NOMO-1 (cell line): ENCODE measurements around the gene COL5A1.

ENCODE experiments used
- DNase-seq, 2 experiments: peaks; one replicate each; lab custom pipeline; 2025; ENCODE audit not compliant: unreplicated experiment in 2 of 2; lab: John Stamatoyannopoulos, UW

The COL5A1 gene

DNA sequence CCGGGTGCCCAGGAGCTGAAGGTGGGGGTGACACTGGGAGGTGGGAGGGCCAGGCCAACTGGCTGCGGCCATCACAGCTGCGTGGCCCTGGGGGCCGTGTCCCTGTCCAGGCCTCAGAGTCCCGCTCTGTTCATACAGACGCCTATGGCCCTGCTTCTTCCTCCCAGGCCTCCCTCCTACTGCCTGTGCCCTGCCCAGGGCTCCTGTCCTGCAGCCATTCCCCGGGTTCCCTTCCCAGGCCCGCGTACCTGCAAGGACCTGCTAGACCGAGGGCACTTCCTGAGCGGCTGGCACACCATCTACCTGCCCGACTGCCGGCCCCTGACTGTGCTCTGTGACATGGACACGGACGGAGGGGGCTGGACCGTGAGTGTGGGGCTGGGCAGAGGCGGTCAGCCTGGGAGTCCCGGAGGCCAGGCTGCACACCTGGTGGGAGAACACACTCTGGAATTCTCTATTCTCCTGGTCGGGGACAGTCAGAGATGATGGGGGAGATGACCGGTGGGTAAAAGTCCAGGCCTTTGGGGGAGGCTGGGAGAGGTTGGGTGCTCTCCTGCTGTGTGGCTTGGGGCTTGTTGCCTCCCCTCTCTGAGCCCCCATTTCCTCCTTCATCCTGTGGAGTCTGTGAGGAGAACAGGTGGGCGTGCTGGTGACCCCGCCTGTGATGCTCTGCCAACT lies 243.5 kb downstream of the COL5A1 start:
- DNase-seq, result no peak

- no peak for DNase-seq
These were observed 244.2 kb downstream of the COL5A1 start for GRCh38 chr9:134885679-134886412.

DNA sequence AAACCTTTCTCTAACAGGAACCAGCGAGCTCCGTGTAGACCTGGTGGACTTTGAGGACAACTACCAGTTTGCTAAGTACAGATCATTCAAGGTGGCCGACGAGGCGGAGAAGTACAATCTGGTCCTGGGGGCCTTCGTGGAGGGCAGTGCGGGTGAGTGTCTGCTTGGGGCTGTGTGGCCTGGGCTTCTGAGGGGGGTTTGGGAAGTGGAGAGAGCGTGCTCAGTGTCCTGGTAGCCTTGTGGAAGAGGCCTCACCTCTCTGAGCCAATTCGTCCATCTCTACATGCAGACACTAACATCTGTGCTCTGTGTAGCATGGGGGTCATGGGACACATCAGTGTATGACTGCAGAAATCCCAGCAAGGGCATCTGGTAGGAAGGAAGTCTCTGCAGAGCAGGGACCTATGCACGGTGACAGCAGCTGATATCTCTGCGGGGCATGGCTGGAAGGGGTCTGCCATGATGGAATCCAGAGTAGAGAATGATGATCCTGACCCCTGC lies 244.9 kb downstream of the COL5A1 start:
- no peak for DNase-seq

DNA sequence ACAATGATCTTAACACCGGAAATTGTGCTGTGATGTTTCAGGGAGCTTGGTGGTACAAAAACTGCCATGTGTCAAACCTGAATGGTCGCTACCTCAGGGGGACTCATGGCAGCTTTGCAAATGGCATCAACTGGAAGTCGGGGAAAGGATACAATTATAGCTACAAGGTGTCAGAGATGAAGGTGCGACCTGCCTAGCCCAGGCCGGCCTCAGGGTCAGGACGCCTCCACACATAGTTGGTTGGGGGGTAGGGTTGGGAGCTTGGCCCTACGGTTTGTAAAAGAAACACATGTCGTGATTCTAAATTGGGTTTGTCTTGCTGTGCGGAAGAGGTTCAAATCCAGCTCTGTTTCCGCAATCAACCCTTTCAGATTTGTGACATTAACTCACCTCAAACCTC lies 245.6 kb downstream of the COL5A1 start:
- DNase-seq, result no peak

DNA sequence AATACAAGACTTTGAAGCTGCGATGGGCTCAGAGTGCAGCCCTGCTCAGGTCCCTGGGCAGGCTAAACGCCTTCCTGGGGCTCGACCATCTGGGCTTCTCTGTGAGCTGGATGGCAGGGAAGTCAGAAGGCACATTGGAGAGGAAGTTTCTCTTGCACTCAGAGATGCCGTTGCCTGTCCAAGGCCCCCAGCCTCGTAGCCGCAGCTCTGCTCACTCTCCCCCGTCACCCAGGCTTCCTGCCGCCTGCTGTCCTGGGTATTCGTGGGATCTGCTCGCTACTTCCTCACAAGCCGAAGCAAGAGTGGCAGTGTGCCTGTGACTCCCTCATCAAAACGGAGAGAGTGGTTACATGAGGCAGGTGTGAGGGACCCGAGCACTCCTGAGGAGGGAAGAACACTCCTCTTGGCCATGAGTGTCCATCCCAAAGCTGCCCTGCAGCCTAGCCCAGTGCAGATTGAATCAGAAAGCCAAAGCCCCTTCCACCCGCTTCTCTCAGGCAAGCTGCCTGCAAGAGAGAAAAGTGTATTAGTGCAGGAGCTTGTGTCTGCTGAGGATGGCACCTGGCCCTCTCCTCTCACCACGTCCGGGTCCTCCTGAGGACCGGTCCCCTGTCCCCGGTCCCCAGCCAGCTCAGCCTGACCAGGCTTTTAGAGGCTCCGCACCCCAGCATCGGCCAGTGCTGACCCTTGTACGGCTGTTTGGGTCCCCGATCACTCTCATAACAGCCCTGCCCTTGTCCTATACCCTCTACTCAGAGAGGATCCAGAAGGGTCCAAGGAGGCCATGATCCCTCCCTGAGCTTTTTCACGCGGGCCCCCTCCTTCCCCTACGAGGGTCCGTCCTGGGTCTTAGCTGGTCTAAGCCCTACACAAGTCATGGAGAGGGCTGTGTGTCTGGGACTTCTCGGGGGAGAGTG lies 246.3 kb downstream of the COL5A1 start:
- DNase-seq, result peak in 1 of 2 experiments; percentile 28

DNA sequence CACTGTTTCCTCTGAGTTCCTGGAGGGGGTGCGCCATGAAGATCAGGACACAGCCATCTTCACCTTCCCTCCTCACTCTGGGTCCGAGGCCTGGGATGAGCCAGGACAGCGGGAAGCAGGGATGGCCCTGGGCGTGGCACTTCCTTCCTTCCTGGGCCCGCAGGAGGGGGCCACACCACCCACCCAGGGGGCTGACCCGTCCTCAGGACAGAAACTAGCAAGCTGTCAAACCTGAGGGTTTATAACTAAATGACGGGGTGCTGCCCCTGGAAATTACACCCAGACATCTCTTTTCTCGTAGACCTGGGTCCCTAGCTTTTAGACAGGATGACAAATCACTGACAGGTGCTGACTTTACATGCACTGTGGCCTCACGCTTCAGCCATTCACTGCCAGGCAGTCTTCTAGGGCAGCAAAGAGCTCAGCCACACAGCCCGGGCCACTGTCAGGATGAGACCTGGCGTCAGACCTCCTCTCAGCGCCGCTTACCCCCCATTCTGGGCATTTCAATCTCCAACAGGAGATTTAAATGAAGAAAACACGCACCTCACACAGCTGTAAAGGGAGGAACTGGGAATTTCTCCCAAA lies 247.1 kb downstream of the COL5A1 start:
- DNase-seq, result no peak

GRCh38 chr9:134889386-134890154 lies 248.0 kb downstream of the COL5A1 start:
- no peak for DNase-seq

DNA sequence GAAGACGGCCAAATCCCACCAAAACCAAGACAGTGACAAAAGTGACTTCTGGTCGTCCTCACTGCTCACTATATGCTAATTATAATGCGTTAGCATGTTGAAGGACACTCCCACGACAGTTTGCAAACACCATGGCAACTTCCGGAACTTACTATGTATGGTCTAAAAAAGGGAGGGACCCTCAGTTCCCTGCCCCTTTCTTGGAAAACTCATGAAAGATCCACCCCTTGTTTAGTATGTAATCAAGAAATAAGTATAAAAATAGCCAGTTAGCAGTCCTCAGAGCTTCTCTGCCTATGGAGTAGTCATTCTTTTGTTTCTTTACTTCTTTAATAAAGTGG lies 248.5 kb downstream of the COL5A1 start:
- DNase-seq, result no peak

DNA sequence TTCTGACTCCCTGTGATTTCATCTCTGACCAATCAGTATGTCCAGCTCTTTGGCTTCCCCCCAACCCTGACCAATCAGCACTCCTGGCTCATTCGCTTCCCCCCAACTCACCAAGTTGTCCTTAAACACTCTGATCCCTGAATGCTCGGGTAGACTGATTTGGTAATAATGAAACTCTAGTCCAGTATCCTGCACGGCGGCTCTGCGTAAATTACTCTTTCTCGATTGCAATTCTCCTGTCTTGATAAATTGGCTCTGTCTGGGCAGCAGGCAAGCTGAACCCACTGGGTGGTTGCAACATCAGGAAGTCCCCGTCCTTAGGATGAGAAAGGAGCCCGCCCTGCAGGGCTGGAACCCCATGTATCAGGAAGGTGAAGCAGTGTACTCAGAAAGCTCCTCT lies 249.4 kb downstream of the COL5A1 start:
- peak; percentile 63 to 78 for DNase-seq

- DNase-seq, result no peak
These were observed 250.1 kb downstream of the COL5A1 start for GRCh38 chr9:134891713-134892112.

GRCh38 chr9:134892221-134892620 lies 250.6 kb downstream of the COL5A1 start:
- DNase-seq, result no peak

- DNase-seq, result no peak
These were observed 251.3 kb downstream of the COL5A1 start for GRCh38 chr9:134892820-134893420.
